HCT116 (cell line): ENCODE measurements around the gene FBXW8.

Source experiments
- CBX3 ChIP-seq: IDR thresholded peaks from 2 replicates; pipeline ENCODE4 v1.6.1; 2012; ENCODE audit warnings: low read depth
- CTCF ChIP-seq, 3 experiments: fragments of 200-600 bp in 1 of 3; sonication (generic) in 1 of 3; IDR thresholded peaks in 2 of 3; conservative IDR thresholded peaks in 1 of 3; 2 replicates each; pipeline ENCODE4 v1.5.1; 2012 to 2017; ENCODE audit warnings: low read depth in 2 of 3, low read length in 2 of 3, antibody characterized with exemption in 1 of 3, borderline replicate concordance in 1 of 3, control low read depth in 1 of 3, mild to moderate bottlenecking in 1 of 3, mixed read lengths in 1 of 3, mixed run types in 1 of 3, moderate library complexity in 1 of 3; ENCODE audit not compliant: insufficient read depth in 1 of 3
- EZH2phosphoT487 ChIP-seq: fragments of 200-600 bp; IDR thresholded peaks from 2 replicates; pipeline ENCODE4 v1.6.1; 2018; ENCODE audit warnings: antibody characterized with exemption, borderline replicate concordance

GRCh38 chr12:116891019-116891418 lies 19.7 kb upstream of the FBXW8 start:
- no peak for TF ChIP-seq CTCF (IDR thresholded peaks at IDR 0.05 in 2 of 3, conservative IDR thresholded peaks at IDR 0.05 in 1 of 3; ENCODE audit: borderline replicate concordance in 1 of 3, insufficient read depth in 1 of 3, low read depth in 2 of 3, low read length in 2 of 3)
- no peak for TF ChIP-seq EZH2phosphoT487
- no peak for TF ChIP-seq CBX3
